Endothelial cell of umbilical vein (primary cell): ENCODE data around the gene TATDN3.

Experiments
- CTCF ChIP-seq, 2 donors: IDR thresholded peaks; 1 replicate in 1 of 2; 2 replicates in 1 of 2; pipeline ENCODE4 v1.5.1; 2011; ENCODE audit warnings: low read length in 2 of 2, mild to moderate bottlenecking in 2 of 2, moderate library complexity in 2 of 2, control low read depth in 1 of 2, inconsistent platforms in 1 of 2, low read depth in 1 of 2; ENCODE audit not compliant: insufficient read depth in 1 of 2; ENCODE audit errors: extremely low read depth in 1 of 2
- EZH2 ChIP-seq: IDR thresholded peaks from 2 replicates; pipeline ENCODE4 v1.6.1; 2012; ENCODE audit warnings: borderline replicate concordance, low read depth, mild to moderate bottlenecking, moderate library complexity, low read length, inconsistent platforms; ENCODE audit not compliant: severe bottlenecking
- POLR2A ChIP-seq: IDR thresholded peaks from 2 replicates; pipeline ENCODE4 v1.6.1; 2012; ENCODE audit warnings: low read depth, mild to moderate bottlenecking, control low read depth, low read length
- TF ChIP-seq, protein P1 (sequence below): IDR thresholded peaks from 2 replicates; pipeline ENCODE4 v1.6.1; 2011; ENCODE audit not compliant: insufficient read depth, insufficient read length

DNA sequence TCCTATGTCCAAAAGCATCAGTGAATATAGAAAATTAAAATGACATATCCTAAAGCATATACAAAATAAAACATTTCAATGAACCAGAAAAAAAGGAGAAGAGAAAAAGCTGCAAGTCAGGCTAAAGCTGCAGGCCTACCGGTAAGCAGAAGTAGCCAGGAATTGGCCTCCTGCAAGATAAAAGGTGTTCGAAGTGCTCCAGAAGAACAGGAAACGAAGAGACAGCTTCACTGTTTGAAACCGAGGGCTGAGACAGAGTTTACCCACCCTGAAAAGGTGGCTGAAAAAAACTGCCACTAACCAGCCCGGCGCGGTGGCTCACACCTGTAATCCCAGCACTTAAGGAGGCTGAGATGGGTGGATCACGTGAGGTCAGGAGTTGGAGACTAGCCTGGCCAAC, 37.5 kb upstream of the TATDN3 start:
- TF ChIP-seq CTCF (IDR thresholded peaks at IDR 0.05; ENCODE audit: extremely low read depth in 1 of 2, insufficient read depth in 1 of 2, low read depth in 1 of 2, low read length in 2 of 2), result no peak
- TF ChIP-seq, protein P1, sequence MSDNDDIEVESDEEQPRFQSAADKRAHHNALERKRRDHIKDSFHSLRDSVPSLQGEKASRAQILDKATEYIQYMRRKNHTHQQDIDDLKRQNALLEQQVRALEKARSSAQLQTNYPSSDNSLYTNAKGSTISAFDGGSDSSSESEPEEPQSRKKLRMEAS, result no peak
- TF ChIP-seq POLR2A, result no peak
- no peak for TF ChIP-seq EZH2
